HG03103 (cell line): ENCODE results near the gene THAP7.

ENCODE experiments used
- ATAC-seq: cut with Tn5 transposase; IDR thresholded peaks from one replicate; pipeline ENCODE4 v1.9.1; 2021; ENCODE audit warnings: low read depth; ENCODE audit not compliant: unreplicated experiment

Gene THAP7

DNA sequence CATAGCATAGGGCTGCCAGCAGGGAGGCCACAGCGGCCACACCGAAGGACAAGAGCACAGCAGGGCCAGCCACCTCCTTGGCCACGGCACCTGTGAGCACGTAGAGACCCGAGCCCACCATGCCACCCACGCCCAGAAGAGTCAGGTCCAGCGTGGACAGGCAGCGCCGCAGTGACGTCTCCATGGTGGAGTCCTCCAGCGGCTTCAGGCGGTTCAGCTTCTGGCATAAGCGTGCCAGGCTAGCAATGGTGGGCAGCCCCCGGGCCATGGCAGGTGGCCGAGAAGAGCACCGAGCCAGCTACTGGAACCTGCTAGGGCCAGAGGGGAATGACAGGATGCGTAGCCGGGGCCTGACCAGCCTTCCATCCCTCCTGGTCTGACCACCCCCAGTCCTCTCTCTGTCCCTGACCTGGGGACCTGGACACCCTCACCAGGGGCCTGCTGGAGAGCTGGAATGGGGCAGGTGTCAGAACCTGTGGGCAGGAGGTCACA lies 29.7 kb upstream of the THAP7 start:
- no peak for ATAC-seq

DNA sequence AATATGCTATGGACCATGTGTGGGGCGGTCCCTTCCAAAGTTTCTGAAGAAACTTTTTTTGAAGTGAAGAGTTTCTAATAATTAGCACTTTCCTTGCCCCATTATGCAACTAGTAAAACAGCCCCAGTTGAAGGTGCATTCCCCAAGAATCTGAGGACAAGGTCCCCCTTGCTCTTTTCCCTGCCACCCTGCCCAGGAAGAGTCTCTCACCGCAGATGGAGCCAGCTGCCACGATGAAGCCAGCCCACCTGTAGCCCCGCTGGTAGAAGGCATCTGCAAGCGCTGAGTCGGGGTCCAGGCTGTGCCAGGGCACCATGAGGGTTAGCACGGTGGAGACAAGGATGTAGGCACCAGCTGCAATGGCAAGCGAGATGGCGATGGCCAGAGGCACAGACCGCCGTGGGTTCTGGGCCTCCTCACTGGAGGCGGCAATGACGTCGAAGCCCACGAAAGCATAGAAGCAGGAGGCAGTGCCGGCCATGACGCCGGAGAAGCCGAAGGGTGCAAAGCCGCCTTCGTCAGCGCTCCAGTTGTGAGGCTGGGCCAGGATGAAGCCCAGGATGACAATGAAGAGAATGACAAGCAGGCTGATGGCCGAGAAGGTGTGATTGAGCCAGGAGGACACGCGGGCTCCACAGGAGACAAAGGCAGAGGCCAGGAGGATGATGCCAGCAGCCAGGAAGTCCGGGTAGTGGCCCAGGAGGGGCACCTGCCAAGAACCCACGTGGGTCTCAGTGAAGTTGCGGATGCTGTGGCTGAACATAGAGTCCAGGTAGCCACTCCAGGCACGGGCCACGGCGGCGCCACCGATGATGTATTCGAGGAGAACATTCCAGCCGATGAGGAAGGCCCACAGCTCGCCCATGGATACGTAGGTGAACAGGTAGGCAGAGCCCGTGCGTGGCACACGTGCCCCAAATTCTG lies 29.0 kb upstream of the THAP7 start:
- ATAC-seq, result no peak

DNA sequence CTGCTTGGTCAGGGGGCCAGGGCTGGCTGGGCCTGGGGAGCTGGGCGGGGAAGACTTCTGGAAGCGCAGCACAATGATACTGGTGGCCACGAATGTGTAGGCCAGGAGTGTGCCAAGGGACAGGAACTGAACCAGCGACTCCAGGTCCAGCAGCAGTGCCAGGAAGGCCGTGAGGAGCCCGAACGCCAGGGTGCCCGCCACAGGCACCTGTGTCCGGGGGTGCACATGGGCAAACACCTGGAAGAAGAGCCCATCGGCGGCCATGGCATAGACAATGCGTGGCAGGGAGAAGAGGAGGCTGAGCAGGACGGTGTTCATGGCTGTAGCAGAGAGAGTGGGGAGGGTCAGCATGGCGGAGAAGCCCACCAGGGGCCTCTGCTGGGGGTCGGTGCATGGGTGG lies 28.1 kb upstream of the THAP7 start:
- ATAC-seq, result no peak

DNA sequence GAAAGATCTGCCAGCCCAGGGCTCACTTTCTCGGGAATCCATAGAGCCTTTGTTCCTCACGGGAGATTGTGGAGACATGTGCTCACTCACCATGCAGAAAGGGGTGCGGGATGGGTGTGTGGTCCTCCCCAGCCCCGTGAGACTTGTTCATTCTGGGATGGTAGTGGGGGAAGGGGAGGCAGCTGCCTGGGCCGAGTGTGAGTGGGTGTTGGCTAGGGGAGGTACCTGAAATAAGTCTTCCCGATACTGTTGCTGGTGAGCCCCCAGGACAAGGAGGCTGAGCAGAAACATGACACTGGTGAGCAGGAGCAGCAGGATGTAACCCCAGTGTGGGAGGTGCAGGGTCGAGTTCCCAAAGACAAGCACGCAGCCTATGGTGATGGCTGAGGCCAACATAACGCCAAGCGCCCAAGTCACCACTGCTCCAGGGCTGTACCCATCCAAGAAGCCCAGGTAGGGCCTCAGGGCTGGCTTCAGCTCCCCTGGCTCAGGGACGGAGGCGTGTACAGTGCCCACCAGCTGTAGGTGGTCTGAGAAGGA lies 27.6 kb upstream of the THAP7 start:
- no peak for ATAC-seq

DNA sequence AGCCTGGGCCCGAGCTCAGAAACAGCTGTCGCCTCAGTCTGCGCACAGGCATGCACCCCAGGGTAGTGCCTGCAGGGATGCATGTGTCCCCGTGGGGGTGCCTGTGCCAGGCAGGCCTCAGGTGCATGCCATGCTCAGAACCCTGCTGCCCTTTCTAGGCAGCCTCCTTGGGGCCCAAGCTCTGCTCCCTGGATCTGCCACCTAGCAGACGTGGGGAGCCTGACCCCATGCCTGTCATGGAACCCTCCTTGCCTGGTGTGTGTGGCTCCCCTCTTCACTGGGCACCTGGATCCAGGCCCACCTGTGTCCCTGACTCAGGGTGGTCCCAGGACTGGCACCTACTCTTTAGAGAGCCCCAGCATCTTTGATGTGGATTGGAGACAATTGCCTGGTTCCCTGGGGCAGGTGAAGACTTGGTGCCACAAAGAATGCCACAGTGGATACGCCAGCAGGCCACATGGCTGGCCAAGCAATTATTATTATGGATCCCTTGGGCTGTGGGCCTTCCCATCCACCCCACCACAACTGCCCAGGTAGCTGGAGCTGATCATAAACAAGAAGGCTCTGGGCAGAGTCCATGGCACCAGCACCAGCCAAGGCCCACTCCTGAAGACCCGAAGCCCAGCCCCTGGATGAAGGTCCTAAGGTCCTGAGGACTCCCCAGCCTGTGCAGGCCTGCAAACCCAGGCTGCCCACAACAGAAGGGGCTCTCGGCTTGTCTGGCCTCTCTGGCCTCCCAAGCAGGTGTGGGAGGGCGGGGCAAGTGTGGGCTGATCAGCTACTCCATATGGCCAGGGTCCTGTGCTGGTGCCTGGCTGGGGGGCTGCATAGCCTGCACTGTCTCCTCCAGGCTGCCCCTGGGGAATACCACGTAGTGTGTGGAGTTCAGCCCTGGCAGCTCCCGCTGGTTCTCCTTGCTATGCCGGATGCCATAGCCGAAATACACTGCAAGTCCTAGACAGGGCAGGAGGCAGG lies 26.6 kb upstream of the THAP7 start:
- no peak for ATAC-seq

DNA sequence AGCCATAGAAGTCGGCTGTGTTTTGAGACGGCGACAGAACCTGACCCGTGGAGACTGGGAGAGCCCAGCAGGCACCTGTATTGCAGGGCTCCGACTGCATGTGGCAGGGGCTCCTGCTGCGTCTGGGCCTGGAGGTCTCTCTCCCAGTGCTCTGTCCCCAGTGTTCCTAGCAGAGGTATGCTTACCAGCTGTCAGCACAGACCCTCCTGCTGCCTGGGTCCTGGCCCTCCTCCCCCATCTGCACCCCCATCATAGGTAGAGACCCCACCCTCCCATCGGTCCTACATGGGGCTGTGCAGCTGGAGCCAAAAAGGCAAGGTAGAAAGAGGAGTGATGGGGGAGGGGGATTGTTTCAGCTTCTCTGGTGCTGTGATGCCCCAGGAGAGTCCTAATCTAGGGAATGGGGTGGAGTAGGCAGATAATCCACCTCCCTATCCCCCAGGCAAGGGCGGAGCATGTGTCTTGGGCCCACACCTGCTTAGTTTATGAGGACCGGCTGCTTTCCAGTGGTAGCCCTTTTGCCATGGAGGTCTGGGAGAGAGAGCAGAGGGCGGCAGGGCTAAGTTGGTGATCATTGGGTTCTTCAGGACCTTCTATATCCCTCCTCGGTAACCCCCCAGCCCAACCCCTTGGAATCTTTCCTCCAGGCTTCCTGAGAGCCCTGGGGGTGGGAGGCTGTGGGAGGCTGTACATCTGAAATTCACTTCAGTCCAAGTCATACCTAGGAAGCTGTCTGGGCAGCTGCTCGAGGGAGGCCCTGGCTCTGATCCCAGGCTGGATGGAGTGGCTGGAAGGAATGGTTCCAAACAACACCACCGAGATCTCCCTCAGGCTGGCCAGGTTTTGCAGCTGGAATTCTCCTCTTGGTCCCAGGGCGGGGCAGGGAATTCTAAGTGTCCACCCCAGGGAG lies 25.1 kb upstream of the THAP7 start:
- no peak for ATAC-seq

DNA sequence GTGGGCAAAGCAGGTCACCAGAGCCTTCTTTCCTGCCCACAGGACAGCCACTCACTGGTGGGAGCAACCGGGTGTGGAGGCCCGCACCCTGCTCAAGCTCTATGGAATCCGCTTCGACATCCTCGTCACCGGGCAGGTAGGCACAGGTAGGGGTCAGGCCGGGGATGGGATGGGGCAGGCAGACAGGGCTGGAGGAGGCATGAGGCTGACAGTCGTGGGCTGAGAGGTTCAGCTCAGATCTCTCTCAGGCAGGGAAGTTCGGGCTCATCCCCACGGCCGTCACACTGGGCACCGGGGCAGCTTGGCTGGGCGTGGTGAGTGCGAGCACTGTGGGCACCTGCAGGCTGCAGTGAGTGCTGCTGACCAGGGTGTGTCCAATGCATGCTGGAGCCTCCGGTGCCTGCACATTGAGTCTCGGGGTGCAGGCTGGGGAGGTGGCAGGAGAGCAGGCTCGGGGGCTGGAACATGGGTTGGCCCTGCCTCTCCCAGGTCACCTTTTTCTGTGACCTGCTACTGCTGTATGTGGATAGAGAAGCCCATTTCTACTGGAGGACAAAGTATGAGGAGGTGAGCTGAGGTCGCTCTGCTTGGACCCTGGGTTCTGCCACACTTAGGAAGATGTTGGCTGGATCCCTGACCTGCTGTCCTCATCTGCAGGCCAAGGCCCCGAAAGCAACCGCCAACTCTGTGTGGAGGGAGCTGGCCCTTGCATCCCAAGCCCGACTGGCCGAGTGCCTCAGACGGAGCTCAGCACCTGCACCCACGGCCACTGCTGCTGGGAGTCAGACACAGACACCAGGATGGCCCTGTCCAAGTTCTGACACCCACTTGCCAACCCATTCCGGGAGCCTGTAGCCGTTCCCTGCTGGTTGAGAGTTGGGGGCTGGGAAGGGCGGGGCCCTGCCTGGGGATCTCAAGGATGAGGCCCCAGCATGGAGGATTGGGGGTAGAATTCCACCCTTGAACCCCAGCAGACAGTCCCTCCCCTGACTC lies 24.1 kb upstream of the THAP7 start:
- ATAC-seq, result no peak

DNA sequence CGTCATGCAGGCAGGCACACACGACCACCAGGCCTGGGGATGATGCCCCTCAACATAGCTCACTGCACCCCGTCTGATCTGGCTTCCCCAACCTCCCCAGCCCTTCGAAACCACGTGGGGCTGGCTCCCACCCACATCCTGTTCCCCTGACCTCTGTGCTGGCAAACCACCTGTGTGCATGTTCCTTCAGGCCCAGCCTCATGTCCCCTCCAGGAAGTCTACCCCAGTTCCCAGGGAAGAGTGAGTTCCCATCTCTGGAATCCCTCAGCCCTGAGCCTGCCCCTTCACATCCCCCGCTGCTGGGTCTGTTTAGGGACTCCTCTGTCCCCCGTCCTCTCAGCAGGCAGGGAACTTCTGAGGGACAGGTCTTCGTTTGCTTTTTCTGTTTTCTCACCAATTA lies 23.3 kb upstream of the THAP7 start:
- ATAC-seq, result no peak

DNA sequence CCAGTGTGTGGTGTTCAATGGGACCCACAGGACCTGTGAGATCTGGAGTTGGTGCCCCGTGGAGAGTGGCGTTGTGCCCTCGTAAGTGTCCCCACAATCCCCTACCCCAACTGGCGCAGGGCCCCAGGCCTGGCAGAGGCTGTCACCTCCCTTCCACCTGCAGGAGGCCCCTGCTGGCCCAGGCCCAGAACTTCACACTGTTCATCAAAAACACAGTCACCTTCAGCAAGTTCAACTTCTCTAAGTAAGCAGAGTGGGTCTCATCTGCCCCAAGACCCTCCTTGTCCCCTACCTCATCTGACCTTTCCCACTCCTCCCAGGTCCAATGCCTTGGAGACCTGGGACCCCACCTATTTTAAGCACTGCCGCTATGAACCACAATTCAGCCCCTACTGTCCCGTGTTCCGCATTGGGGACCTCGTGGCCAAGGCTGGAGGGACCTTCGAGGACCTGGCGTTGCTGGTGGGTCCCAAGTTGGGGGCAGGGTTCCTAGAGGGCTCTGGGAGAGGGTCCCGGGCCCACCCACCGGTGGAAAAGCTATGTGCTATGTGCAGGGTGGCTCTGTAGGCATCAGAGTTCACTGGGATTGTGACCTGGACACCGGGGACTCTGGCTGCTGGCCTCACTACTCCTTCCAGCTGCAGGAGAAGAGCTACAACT lies 21.2 kb upstream of the THAP7 start:
- ATAC-seq, result no peak

DNA sequence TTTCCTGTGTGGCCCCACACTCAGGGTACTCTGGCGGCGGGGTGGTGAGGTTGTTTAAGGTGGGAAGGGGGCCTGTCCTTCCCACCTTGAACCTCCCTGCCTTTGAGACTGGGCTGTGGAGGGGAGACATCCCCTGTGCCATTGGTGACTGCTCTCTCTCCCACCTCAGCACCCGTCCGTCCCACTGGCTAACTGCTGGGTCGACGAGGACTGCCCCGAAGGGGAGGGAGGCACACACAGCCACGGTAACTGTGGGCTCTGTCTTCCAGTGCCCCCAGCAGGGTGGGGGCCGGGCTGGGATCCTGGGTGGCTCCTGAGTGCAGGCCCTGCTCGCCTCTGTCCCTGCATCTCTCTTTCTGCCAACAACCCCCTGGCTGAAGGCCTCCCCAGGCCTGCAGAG lies 20.6 kb upstream of the THAP7 start:
- no peak for ATAC-seq

DNA sequence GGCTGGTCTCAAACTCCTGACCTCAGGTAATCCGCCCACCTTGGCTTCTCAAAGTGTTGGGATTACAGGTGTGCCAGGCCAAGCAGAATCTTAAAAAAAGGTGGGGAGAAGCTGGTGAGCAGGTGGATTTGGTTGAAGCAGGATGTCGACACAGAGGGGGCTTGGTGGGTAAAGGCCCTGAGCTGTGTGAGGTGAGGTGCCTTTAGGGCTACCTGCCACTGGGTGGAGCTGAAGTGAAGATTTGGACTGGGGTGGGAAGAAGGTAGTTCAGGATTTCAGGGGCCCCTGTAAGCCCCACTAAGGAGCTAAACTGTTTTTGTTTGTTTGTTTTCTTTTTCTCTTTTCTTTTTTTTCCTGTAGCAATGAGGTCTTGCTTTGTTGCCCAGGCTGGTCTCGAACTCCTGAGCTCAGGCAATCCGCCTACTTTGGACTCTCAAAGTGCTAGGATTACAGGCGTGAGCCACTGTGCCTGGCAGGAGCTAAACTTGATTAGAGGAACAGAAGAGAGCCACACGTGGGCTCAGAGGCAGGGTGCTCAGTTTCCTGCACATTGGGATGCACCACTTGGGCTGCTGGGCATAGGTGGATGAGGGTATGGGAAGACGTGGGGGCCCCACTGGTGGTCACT lies 19.0 kb upstream of the THAP7 start:
- no peak for ATAC-seq

DNA sequence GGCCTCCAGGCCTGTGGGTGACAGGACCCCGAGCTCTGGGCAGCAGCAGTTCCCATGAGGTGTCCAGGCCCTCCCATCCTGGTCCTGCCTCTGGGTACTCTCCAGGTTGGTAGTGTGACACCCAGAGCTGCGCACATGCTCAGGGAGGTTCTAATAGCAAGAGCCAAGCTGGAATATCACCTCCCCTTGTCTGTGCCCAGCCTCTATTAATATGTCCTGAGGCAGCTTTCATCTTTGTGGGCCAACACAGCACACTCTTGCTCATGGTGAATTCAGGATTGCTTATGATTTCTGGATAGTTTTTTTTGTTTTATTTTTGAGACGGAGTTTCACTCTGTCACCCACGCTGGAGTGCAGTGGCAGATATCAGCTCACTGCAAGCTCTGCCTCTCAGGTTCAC lies 16.4 kb upstream of the THAP7 start:
- ATAC-seq, result no peak

DNA sequence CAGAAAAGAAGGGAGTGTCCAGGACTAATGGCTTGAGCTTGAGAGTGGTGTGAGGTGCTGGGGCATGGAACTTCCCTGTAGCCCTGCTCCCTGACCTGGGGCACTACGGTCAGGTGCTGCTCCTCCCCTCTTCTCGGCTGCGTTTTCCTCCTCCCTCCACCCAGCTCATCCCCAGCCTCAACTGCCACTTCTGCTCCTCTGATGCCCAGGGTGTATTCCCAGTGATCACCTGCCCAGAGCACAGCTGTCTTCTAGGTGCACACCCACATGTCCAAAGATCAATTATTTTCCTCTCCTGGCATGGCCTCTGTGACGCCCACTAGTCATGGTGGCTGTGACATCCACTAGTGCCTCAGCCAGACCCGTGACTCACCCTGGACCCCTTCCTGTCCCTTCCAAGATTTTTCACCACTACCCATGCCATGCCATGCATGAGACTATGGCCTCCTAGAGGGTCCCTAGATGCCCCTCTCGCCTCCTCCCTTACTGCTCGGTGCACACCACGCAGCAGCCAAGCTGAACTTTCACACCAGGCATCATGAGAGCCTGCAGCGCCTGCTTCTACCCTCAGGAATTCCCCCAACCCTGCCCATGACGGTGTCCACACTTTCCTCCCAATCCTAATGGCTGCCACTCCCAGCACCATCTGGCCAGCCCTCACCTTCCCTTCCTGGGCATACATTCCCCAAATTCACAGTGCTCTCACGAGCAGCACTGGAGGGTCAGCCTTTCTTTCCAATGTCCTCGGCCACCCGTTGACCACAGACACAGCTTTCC lies 14.9 kb upstream of the THAP7 start:
- ATAC-seq, result no peak

DNA sequence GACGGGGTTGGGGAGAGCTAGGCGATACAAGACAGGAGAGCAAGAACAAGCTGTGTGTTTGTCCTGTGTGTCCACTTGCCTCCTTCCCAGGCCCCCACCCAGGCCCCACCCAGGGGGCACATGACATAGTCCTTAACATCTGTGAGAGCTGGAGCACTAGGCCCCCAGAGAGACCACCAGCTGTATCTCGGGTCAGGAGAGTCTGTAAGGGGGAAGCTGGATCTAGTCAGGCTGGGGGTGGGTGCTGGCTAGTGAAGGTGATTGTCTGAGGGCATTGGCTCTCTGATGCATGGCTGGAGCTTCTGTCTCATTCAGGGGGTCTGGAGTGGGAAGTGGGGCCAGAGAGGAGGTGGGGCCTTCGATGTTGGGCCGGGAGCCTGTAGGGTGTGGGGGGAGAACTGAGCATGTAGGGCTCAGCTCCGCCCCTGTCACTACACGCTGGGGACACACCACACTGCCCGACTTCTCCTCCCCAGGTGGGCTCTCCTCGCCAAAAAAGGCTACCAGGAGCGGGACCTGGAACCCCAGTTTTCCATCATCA lies 13.6 kb upstream of the THAP7 start:
- ATAC-seq, result no peak

DNA sequence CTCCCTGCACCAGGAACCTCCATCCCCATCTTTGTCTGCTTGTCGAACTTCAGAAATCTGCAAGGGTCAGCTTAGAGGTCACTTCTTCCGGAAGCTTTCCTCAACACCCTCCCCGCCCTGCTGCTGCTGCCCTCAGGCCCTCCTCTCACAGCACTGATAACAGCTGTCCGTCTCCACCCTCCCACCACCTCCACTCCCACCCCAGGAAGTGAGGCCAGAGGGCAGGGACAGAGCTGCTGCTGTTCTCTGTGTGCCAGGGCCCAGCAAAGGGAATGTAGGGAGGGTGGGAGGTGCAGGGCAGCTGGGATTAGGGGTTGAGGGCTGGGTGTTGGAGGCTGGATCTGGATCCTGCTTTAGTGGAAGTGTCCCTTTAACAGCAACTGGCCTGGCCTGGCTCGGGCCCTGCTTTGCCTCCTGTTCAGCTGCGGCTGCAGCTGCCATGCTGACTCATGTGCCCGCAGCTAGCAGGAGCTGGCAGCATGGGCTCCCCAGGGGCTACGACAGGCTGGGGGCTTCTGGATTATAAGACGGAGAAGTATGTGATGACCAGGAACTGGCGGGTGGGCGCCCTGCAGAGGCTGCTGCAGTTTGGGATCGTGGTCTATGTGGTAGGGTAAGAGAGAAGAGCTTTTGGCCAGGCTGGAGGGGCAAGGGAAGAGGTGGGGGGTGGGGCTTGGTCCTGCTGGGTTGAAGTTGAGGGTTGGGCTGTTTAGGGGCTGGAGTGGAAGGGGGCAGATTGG lies 13.0 kb upstream of the THAP7 start, which contains the start of gene P2RX6:
P2RX6 (plus strand) TSS at position 440 of the 740 bp plus-strand sequence; CDS start at position 450, 10 bp downstream.
- ATAC-seq, result no peak

DNA sequence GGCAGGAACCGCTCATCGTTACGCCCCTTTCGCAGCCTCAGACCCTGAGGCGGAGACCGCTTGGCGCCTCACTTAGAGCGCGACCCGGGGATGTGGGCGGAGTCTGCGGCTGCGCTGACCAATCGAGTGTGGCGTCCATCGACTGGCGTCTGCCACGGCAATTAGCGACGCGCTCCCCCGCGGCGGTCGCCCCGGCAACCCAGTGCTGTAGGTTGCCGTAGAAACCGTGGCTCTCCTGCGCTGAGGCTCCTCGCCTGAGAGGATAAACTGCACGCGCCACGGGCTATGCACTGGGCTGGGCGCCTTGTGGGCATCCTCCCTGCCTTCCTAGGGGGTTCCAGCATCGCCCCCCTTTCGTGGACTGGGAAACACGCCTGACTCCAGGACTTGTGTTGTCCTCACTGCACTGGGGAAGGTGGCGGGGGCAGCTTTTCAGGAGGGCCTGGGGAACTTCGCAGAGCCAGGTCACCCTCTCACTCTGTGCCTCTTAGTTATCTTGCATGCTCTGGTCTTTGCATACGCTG lies 12.3 kb upstream of the THAP7 start:
- ATAC-seq, result no peak
